ENCODE data around the gene GNAS. TPM values are rescaled to one million over a fixed set of nuclear protein-coding genes. Genes with fewer than 3 reads are reported as not detected.

The GNAS gene
- total and polyA plus RNA-seq, 10 of the 15 experiments (the other 5 are each of a cell fraction or from before 2014, with no cell fraction given): 209 to 950 (median 394) TPM

DNA sequence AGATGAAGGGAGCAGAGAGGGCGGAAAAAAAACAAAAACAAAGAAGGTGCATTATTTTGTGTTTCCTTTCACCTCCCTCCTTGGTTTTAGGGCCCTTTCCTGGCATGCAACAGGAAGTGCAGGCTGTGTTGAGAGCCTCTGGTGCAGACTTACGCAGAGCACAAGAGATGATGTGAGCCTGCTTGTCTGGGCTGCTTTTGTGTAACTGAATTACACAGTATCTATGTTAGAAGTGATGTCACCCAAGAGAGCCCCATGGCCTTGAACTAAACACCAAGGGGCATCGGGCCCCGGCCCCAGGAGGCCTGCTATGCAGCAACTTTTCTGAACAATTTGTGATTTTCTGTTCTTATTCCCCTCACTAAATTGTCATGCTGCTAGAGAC is 25.5 kb downstream of the GNAS start (continued):
- TF ChIP-seq, protein P1, sequence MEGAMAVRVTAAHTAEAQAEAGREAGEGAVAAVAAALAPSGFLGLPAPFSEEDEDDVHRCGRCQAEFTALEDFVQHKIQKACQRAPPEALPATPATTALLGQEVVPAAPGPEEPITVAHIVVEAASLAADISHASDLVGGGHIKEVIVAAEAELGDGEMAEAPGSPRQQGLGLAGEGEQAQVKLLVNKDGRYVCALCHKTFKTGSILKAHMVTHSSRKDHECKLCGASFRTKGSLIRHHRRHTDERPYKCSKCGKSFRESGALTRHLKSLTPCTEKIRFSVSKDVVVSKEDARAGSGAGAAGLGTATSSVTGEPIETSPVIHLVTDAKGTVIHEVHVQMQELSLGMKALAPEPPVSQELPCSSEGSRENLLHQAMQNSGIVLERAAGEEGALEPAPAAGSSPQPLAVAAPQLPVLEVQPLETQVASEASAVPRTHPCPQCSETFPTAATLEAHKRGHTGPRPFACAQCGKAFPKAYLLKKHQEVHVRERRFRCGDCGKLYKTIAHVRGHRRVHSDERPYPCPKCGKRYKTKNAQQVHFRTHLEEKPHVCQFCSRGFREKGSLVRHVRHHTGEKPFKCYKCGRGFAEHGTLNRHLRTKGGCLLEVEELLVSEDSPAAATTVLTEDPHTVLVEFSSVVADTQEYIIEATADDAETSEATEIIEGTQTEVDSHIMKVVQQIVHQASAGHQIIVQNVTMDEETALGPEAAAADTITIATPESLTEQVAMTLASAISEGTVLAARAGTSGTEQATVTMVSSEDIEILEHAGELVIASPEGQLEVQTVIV (IDR thresholded peaks at IDR 0.05; ENCODE audit: borderline replicate concordance, partially characterized antibody): no peak
- no peak for TF ChIP-seq KAT2A (conservative IDR thresholded peaks at IDR 0.05; ENCODE audit: control insufficient read depth, low read depth, low read length)
- no peak for TF ChIP-seq DPF2 (IDR thresholded peaks at IDR 0.05)
- TF ChIP-seq, protein P2, sequence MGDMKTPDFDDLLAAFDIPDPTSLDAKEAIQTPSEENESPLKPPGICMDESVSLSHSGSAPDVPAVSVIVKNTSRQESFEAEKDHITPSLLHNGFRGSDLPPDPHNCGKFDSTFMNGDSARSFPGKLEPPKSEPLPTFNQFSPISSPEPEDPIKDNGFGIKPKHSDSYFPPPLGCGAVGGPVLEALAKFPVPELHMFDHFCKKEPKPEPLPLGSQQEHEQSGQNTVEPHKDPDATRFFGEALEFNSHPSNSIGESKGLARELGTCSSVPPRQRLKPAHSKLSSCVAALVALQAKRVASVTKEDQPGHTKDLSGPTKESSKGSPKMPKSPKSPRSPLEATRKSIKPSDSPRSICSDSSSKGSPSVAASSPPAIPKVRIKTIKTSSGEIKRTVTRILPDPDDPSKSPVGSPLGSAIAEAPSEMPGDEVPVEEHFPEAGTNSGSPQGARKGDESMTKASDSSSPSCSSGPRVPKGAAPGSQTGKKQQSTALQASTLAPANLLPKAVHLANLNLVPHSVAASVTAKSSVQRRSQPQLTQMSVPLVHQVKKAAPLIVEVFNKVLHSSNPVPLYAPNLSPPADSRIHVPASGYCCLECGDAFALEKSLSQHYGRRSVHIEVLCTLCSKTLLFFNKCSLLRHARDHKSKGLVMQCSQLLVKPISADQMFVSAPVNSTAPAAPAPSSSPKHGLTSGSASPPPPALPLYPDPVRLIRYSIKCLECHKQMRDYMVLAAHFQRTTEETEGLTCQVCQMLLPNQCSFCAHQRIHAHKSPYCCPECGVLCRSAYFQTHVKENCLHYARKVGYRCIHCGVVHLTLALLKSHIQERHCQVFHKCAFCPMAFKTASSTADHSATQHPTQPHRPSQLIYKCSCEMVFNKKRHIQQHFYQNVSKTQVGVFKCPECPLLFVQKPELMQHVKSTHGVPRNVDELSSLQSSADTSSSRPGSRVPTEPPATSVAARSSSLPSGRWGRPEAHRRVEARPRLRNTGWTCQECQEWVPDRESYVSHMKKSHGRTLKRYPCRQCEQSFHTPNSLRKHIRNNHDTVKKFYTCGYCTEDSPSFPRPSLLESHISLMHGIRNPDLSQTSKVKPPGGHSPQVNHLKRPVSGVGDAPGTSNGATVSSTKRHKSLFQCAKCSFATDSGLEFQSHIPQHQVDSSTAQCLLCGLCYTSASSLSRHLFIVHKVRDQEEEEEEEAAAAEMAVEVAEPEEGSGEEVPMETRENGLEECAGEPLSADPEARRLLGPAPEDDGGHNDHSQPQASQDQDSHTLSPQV (IDR thresholded peaks at IDR 0.05): no peak
- TF ChIP-seq YBX1 (IDR thresholded peaks at IDR 0.05): no peak
- no peak for TF ChIP-seq CREB1 (IDR thresholded peaks at IDR 0.05; ENCODE audit: low read depth)
- TF ChIP-seq IRF4 (IDR thresholded peaks at IDR 0.05; ENCODE audit: low read depth, low read length): no peak
- TF ChIP-seq NFIC (IDR thresholded peaks at IDR 0.05; ENCODE audit: low read depth, low read length): no peak
- TF ChIP-seq TCF12 (IDR thresholded peaks at IDR 0.05; ENCODE audit: low read depth, low read length): no peak
- TF ChIP-seq ZNF384 (IDR thresholded peaks at IDR 0.05; ENCODE audit: borderline replicate concordance, low read depth, low read length): no peak
- no peak for TF ChIP-seq STAT3 (IDR thresholded peaks at IDR 0.05; ENCODE audit: low read depth, low read length)
